T-helper 2 cell treated with Interferon-gamma antibody and Interleukin-4, amounts not matched to agents 5 μg/mL and 100 μg/mL, for 36 hours (primary cell): ENCODE measurements around the gene SKAP1.

Experiments used
- DNase-seq: peaks from one replicate; pipeline ENCODE4 v3.0.0; 2021; ENCODE audit warnings: low spot score
- H3K27ac Mint-ChIP-seq: one replicate; pipeline ENCODE4 v1.8.0; 2021; ENCODE audit warnings: mild to moderate bottlenecking, mixed read lengths
- H3K27me3 Mint-ChIP-seq: one replicate; pipeline ENCODE4 v1.8.0; 2021; ENCODE audit warnings: low read depth, mixed read lengths
- H3K36me3 Mint-ChIP-seq: one replicate; pipeline ENCODE4 v1.8.0; 2021; ENCODE audit warnings: low read depth, mixed read lengths
- H3K4me1 Mint-ChIP-seq: one replicate; pipeline ENCODE4 v1.8.0; 2021; ENCODE audit warnings: low read depth, mixed read lengths
- H3K4me3 Mint-ChIP-seq: one replicate; pipeline ENCODE4 v1.8.0; 2022; ENCODE audit warnings: mild to moderate bottlenecking, moderate library complexity, mixed read lengths
- H3K9me3 Mint-ChIP-seq: one replicate; pipeline ENCODE4 v1.8.0; 2021; ENCODE audit warnings: mixed read lengths

SKAP1 gene

GRCh38 chr17:48178317-48178716 lies 251.7 kb downstream of the SKAP1 start:
- Mint-ChIP-seq H3K36me3 (peaks cover 78% of the 10 kb centered on the region), H3K27me3 (no peaks in the 10 kb centered on the region), H3K4me1 (peaks cover 33% of the 10 kb centered on the region), H3K27ac (no peak overlapping the region), H3K4me3 (no peak overlapping the region), H3K9me3 (no peaks in the 10 kb centered on the region)
- no peak for DNase-seq

- peaks cover 75% of the 10 kb centered on the region for H3K36me3 Mint-ChIP-seq
- H3K4me3 Mint-ChIP-seq, result no peak overlapping the region
- H3K9me3 Mint-ChIP-seq, result no peaks in the 10 kb centered on the region
- DNase-seq, result no peak
- peaks cover 35% of the 10 kb centered on the region for H3K4me1 Mint-ChIP-seq
- no peak overlapping the region for H3K27ac Mint-ChIP-seq
- no peaks in the 10 kb centered on the region for H3K27me3 Mint-ChIP-seq
Measured at GRCh38 chr17:48177816-48178215, 252.2 kb downstream of the SKAP1 start.

GRCh38 chr17:48176471-48176855 lies 253.6 kb downstream of the SKAP1 start:
- no peaks in the 10 kb centered on the region for H3K27me3 Mint-ChIP-seq
- no peak overlapping the region for H3K27ac Mint-ChIP-seq
- DNase-seq, result no peak
- H3K36me3 Mint-ChIP-seq, result peaks cover 65% of the 10 kb centered on the region
- no peak overlapping the region for H3K4me3 Mint-ChIP-seq
- H3K9me3 Mint-ChIP-seq, result no peaks in the 10 kb centered on the region
- H3K4me1 Mint-ChIP-seq, result peaks cover 34% of the 10 kb centered on the region

GRCh38 chr17:48175692-48176470 lies 254.1 kb downstream of the SKAP1 start:
- H3K4me3 Mint-ChIP-seq, result no peak overlapping the region
- DNase-seq, result no peak
- peaks cover 66% of the 10 kb centered on the region for H3K36me3 Mint-ChIP-seq
- peak overlapping the region; percentile 9 for H3K27ac Mint-ChIP-seq
- peaks cover 34% of the 10 kb centered on the region for H3K4me1 Mint-ChIP-seq
- no peaks in the 10 kb centered on the region for H3K9me3 Mint-ChIP-seq
- no peaks in the 10 kb centered on the region for H3K27me3 Mint-ChIP-seq

GRCh38 chr17:48174833-48175523 lies 255.0 kb downstream of the SKAP1 start:
- Mint-ChIP-seq H3K36me3 (peaks cover 64% of the 10 kb centered on the region), H3K4me1 (peaks cover 25% of the 10 kb centered on the region), H3K27ac (no peak overlapping the region), H3K4me3 (no peak overlapping the region), H3K27me3 (no peaks in the 10 kb centered on the region), H3K9me3 (no peaks in the 10 kb centered on the region)
- DNase-seq, result no peak

- no peaks in the 10 kb centered on the region for H3K27me3 Mint-ChIP-seq
- no peaks in the 10 kb centered on the region for H3K9me3 Mint-ChIP-seq
Measured at GRCh38 chr17:48173191-48173984, 256.6 kb downstream of the SKAP1 start.

GRCh38 chr17:48169926-48170325 lies 260.1 kb downstream of the SKAP1 start:
- Mint-ChIP-seq H3K27ac (no peak overlapping the region), H3K4me3 (no peak overlapping the region), H3K4me1 (peaks cover 9% of the 10 kb centered on the region), H3K36me3 (peaks cover 42% of the 10 kb centered on the region), H3K9me3 (no peaks in the 10 kb centered on the region), H3K27me3 (no peaks in the 10 kb centered on the region)
- DNase-seq, result no peak

More at GRCh38 chr17:48173191-48173984, 256.6 kb downstream of the SKAP1 start:
- Mint-ChIP-seq H3K4me1 (peaks cover 17% of the 10 kb centered on the region), H3K27ac (no peak overlapping the region), H3K36me3 (peaks cover 57% of the 10 kb centered on the region), H3K4me3 (no peak overlapping the region)
- no peak for DNase-seq

- peaks cover 47% of the 10 kb centered on the region for H3K36me3 Mint-ChIP-seq
- H3K27me3 Mint-ChIP-seq, result no peaks in the 10 kb centered on the region
- DNase-seq, result no peak
- H3K27ac Mint-ChIP-seq, result no peak overlapping the region
- no peak overlapping the region for H3K4me3 Mint-ChIP-seq
- H3K4me1 Mint-ChIP-seq, result peaks cover 3% of the 10 kb centered on the region
- no peaks in the 10 kb centered on the region for H3K9me3 Mint-ChIP-seq
Measured at GRCh38 chr17:48163809-48164208, 266.2 kb downstream of the SKAP1 start.

GRCh38 chr17:48162946-48163506 lies 267.0 kb downstream of the SKAP1 start:
- Mint-ChIP-seq H3K36me3 (peaks cover 45% of the 10 kb centered on the region), H3K4me1 (peaks cover 3% of the 10 kb centered on the region), H3K27me3 (no peaks in the 10 kb centered on the region), H3K4me3 (no peak overlapping the region), H3K9me3 (no peaks in the 10 kb centered on the region), H3K27ac (no peak overlapping the region)
- DNase-seq, result no peak

GRCh38 chr17:48162306-48162934 lies 267.6 kb downstream of the SKAP1 start:
- Mint-ChIP-seq H3K27me3 (no peaks in the 10 kb centered on the region), H3K4me3 (no peak overlapping the region), H3K9me3 (no peaks in the 10 kb centered on the region), H3K36me3 (peaks cover 45% of the 10 kb centered on the region), H3K27ac (no peak overlapping the region), H3K4me1 (peaks cover 3% of the 10 kb centered on the region)
- DNase-seq, result no peak

- Mint-ChIP-seq H3K36me3 (peaks cover 46% of the 10 kb centered on the region), H3K27me3 (no peaks in the 10 kb centered on the region), H3K4me1 (peaks cover 5% of the 10 kb centered on the region), H3K27ac (no peak overlapping the region), H3K4me3 (no peak overlapping the region), H3K9me3 (no peaks in the 10 kb centered on the region)
- no peak for DNase-seq
Measured at GRCh38 chr17:48161127-48161905, 268.7 kb downstream of the SKAP1 start.

- H3K27ac Mint-ChIP-seq, result no peak overlapping the region
- H3K9me3 Mint-ChIP-seq, result no peaks in the 10 kb centered on the region
- DNase-seq, result no peak
- H3K4me1 Mint-ChIP-seq, result peaks cover 5% of the 10 kb centered on the region
- H3K4me3 Mint-ChIP-seq, result no peak overlapping the region
- H3K27me3 Mint-ChIP-seq, result no peaks in the 10 kb centered on the region
- H3K36me3 Mint-ChIP-seq, result peaks cover 46% of the 10 kb centered on the region
Measured at GRCh38 chr17:48160177-48161081, 269.6 kb downstream of the SKAP1 start.
